HG03520 (cell line): ENCODE results near the gene PSMG4.
"Not testable (repeated sequence)": the region's sequence is repeated elsewhere in the genome, so short reads cannot be mapped to it uniquely, and the experiment has no call there.

Source experiments
- ATAC-seq: cut with Tn5 transposase; IDR thresholded peaks from one replicate; pipeline ENCODE4 v1.9.1; 2021; ENCODE audit warnings: mild to moderate bottlenecking, moderate library complexity; ENCODE audit not compliant: unreplicated experiment

PSMG4 gene

DNA sequence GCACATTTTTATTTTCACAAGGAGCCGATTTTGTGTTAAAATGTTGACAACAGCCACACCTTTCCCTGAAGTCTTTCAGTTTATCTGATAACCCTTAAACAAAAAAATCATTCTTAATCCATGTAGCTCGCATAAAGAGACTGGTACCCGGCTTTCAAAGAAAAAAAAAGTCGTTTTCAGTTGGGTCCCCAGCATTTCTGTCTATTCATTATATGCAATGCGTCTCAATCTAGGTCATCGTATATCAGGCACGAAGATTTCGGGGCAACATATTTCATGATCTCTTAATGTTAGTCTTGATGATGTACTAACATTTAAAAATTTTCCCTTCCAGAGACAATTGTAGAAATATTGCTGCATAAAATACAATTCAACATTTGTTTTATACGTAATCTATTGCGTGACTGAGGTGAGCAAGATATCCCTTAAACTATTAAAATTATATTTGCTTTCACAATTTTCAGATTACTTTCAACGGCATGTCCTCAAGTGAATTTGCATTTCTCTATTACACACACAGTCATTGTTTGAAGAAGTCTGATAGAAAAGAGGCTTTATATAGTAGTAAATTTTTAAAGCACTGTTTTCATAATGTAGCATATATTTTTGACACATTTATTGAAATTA is 28.4 kb upstream of the PSMG4 start:
- ATAC-seq: no peak

DNA sequence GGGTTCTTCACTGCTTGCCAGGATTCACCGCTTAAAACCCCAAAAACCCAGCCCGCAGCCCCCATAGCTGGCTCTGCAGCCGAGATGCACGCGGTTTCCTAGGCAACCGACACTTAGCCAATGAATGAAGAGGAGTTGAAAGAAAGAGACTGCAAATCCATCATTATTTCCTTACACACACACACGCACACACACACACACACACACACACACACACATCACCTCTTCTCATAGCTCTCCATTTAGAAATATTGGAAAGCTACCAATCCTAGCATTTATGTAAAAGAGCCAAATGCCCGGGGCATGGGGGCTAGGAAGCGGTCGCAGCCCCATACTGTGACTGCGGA is 27.9 kb upstream of the PSMG4 start:
- no peak for ATAC-seq

DNA sequence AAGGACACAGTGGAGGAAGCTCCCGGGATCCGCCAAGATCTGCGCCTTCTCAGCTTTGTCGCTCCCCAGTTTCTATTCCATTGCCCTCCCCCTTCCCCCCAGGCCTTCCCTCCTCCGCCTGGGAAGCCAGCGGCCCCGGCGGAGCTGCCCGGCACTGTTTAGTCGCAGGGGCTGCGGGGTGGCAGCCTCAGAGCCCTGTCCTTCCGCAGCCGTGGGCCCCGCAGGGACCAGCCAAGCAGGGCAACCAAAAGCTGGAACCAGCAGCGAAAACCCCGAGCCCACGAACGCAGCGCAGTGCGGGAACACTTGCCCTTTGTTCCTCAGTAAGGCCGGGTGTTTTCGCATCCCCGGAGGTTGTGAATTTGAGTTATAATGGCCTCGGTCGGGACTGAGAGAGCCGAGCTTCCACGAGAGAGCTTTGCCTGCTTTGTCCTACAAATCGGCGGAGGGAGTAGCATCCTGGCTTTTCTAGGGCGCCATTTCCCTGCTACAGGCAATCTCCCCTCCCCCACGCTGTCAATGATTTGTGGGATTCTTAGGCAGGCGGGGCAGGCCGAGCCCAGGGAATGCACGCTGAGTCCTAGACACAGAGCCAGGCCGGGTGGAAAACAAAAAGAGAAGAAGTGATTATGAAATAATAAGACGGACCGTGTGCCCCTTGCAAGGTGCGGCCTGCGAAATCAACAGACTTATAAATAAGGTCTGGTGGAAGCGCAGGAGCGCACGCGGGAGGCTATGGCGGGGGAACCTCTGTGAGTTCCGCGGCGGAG is 27.3 kb upstream of the PSMG4 start:
- ATAC-seq: no peak

DNA sequence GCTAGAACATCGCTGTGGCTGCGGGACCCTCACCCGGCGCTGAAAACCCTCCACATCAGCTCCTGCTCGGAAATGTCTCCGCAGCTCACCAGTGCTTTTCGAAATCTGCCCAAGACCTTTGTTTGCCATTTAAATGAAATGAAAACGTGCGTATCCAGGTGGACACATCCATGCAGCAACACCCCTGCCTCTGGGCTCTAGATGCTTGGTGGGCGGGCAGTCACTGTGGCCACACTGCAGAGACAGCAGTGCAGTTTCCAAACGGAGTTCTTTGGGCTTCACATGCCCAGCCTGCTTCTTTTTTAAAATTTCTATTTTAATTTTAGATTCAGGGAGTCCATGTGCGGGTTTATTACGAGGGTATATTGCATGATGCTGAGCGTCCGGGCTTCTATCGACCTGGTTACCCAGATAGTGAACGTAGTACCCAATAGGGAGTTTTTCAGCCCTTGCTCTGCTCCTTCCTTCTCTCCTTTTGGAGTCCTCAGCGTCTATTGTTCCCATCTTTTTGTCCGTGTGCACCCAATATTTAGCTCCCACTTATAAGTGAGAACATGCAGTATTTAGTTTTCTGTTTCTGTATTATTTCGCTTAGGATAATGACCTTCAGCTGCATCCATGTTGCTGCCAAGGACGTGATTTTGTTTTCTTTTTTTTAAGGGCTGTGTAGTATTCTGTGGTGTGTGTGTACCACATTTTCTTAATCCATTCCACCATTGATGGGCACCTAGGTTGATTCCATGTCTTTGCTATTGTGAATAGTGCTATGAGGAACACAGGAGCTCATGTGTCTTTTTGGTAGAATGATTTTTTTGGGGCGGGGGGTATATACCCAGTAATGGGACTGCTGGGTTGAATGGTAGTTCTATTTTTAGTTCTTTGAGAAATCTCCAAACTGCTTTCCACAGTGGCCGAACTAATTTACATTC is 26.5 kb upstream of the PSMG4 start:
- no peak for ATAC-seq

DNA sequence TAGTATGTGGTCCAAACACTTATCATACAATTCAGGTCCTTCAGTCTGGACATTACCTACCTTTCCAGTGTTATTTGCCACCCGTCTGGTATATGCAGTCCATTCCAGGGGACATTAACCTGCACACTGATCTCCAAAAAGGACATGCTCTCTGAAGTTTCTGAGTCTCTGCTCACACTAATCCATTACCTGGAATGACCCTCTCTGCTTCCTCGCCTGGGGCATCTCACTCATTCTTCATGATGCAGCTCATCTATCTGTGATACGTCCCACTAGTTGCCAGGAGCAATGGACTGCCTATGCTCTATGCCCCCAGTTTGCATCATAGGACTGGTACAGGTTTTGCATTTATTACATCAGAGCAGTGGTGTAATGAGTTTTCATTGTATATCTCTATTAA is 25.4 kb upstream of the PSMG4 start:
- ATAC-seq: no peak

DNA sequence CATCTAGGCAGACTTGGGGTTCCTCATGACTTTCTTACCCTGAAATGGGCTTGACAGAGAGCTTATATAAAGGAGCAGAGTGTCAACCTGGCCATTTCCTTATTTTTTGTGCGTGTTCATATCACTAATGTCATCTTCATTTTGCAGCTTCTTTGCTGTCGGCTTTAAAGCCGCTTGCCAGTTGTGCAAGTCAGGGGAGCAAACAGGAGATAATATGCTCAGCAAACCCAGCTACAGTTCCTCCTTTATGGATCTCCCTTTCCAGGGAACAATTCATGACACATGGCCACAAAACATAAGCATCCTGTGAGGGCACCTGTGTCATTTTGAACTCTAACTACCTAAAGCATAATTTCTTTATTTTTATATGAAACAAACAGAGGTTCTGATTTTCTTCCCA is 24.8 kb upstream of the PSMG4 start:
- ATAC-seq: no peak

DNA sequence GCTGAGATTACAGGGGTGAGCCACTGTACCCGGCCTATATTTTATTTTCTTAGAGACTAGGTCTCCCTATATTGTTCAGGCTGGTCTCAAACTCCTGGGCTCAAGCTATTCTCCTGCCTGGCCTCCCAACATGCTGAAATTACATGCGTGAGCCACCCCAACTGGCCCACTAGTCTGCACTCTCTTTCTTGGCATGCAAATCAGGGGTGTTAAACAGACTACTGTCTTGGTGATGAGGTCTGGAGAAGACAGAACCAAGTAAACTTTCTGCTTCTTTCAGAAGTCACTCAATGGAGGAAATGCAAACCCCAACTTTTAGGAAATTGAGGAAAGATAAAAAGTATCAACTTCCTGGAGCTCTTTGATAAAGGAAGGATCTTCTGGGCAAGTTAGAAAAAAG is 23.3 kb upstream of the PSMG4 start:
- ATAC-seq: no peak

DNA sequence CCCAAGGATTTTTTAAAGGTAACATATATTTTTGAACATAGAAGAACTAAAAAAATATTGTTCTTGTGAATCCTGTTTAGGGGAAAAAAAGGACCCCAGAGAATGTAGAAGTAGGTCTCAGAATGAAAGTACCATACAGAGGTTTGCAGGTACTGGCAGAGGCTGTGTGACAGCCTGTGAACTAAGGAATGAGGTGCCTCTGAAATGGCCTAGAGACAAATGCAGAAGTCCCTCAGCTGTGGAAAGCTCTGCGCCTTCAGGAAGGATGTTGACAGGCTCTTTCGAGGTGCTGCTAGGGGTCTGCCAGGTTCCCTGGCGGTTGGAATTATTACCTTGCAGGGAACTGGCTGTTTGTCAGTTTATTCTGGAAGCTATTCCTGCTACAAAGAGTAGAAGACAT is 22.7 kb upstream of the PSMG4 start:
- ATAC-seq: no peak

DNA sequence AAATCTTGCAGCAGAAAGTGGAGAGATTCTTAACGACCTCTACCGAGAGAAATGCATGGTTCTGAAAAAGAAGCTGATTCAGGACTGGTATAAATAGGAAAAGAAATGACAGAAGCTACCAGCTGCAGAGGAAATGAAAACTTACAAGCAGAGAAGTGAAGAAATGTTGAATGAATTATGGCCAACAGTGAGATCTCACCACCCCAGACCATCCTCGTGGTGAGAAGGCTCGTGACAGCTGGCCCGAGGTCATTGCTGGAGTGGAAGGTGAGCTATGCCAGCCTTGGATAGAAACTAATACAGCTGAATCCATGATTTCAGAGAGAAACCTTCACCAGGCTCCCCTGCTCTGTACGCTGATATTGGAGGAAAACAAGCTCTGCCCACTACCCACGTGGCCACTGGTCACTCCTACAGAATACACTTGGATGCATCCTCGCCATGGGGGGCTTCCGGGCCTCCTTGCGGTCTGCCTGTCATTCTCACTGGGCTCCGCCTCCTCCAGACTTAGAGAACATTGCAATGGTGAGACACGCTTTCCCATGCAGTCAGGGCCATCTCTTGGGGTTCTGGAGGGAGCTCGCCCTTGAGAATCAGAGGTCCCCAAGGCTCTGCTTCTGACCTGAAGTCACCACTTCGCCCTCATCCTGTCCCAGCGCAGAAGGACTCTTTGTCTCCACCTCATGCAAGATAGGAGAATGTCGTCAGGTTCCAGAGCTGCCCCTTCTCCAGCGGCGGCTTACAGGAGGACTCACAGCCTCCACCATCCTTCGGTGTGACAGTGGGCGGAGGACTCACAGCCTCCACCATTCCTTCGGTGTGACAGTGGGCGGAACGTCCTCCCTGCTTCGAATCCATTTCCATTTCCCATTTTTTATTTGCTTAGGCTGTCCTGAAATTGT is 20.7 kb upstream of the PSMG4 start:
- ATAC-seq: no peak

DNA sequence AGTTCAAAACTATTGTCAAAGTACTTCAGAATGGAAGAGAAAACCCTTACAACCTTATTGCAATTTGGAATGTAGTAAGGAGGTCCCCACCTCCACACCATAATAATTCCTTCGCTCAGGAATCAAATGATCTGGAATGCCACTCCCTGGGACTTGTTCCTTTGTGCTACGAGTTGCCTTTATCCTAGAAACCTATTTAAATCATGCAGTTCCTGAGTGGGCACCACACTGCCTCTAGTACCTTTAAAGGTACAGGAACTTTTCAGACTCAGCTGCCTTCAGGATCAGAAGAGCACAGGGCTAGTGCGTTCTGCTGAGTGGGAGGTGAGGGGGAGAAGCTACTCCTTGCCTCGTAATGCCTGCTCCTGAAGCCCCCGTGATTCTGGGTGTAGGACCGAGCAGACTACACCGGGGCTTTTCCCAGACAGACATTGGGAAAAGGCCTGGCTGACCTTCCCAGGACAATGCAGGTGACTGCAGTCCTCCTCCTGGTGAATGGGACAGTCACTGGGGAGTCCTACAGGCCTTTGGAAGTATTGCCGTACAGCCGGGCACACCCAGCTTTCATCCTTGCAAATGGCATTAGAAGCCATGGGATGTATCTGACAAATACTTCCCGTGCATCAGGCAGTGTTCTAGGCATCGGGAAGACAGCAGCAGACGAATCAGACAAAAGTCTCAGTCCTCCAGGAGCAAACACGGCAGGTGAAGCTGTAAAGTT is 19.5 kb upstream of the PSMG4 start:
- ATAC-seq: no peak

DNA sequence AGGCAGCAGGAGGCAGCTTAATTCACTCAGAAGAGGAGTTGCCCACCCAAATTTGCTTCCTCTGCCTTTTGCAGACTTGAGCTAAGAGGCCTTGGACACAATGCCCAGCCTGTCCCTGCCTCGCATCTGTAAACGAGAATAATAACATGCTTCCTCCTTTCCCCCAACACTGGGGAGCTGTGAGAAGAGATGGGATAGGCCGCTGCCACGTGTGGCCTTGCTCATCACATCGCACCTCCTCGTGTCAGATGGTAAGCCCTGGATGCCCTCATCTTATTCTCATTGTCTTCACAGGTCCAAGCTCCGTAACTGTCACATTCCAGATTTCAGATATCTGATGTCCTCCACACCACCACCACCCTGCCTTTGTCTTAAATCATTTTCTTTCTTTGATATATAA is 18.2 kb upstream of the PSMG4 start:
- ATAC-seq: no peak

DNA sequence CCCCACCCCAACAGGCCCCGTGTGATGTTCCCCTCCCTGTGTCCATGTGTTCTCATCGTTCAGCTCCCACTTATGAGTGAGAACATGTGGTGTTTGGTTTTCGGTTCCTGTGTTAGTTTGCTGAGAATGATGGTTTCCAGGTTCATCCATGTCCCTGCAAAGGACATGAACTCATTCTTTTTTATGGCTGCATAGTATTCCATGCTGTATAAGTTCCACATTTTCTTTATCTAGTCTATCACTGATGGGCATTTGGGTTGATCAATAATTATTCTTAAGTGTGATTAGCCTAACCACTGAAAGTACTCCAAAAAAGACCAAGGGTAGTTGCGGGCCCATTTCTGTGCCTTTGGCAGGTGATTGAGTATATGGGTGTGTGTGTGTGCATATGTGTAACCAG is 17.0 kb upstream of the PSMG4 start:
- ATAC-seq: not testable (repeated sequence)

DNA sequence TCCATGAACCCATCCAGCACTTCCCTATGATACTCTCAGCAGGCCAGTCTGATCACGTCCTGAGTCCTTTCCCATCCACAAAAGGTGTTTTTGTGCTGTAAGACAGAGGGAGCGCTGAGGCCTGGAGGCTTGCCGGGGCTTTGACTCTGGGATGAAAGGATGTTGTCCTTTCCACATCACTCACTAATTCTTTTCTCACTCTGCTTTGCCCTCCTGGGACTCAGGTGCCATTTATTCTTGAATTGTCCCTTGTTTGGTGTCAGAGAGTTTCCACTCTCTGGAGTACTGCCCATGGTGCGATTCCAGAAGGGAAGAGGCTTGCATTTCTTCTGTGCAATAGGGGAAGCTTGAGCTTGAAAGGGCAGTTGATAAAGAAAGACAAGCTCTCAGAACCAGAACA is 16.0 kb upstream of the PSMG4 start:
- no peak for ATAC-seq

DNA sequence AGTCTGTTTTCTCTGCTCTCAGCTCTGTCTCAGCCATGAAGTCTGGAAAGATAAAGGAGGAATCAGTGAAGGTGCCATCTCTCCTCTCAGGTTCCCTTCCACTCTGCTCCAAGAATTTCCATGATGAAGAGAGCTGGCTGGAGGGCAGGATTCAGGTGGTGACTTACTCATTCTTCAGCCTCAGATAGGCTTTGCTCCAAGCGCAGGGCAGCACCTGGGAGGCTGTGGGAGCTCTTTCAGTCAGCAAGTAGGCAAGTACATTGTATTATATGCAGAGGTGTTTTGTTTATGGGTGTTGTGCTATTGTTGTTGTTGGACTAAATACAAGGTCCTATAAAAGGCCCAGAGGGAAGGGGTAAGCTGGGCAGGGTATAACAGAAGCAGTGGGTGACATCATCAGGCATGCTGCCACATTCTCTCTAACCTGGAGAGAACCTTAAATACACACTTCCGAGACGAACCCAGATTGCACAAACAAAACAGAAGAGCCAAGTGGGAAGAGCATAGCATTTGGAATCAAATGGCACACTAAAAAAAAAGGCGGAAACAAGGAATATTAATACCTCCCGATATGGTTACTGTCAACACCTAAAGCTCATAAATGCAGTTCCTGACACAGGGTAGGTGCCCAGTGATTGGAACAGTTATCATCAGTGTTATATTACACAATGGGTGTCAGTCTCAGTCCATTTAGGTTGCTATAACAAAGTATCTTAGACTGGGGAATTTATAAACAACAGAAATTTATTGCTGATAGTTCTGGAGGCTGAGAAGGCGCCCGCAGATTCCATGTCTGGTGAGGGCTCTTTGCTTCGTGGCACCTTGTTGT is 14.5 kb upstream of the PSMG4 start:
- no peak for ATAC-seq

DNA sequence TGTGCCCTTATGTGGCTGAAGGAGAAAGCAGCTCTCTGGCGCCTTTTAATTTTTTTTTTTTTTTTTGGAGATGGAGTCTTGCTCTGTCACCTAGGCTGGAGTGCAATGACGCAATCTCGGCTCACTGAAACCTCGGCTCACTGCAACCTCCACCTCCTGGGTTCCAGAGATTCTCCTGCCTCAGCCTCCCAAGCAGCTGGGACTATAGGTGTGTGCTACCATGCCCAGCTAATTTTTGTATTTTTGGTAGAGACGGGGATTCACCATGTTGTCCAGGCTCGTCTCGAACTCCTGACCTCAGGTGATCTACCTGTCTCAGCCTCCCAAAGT is 13.9 kb upstream of the PSMG4 start:
- ATAC-seq: not testable (repeated sequence)

DNA sequence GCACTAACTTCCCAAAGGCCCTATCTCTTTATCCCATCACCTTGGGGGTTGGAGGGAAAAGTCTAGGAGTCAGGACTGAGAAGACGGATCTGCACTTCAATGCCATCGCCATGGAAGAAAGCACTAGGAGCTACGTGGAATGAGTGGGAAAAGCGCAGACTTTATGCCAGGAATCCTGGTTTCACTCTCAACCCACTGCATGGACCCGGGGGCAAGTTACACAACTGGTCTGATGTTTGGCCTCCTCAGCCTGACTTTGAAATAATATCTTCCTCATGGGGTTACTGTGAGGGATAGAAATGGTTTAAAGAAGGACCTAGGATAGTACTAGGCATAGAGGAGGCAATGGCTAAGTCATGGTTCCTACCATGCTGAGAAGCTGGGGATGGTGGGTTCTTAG is 13.5 kb upstream of the PSMG4 start:
- ATAC-seq: no peak

DNA sequence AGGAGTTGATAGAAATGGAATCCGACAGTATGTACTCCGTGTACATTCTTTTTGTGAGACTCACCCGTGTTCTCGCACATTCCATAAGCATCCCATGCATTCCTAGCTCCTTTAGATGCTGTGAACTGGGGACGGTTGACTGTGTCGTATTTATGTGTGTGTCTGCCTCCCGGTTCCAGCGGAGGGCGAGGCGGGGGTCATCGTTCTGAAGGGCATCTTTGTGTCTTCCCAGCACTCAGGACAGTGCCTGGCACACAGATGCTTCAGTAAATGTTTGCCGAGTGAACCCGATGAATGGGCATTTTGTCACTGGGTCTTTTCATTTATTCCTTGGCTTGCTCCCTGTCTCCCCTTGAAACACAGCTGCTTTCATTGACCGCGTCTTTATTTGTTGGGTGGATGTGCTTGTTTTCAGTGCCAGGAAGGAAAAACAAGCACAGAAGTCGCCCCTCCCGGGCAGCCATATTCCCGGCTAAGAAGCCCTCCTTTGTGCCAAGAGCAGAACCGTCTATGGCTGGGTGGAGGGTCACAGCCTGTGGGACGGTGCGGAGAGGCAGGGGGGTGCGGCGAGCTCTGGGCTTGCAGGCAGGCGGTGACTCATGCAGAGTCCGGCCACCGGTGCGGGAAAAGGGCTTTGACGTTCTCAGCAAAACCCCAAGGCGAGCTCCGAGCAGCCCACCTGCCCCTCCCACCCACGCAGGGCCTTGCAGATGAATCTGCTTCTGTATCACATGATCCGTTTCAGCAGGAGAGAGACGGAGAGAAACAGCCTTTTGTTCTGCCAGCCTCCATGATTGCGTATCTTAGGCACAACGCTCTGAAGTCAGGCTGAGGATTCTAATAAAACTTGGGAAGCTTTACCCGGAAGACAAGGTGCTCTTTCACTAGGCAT is 11.2 kb upstream of the PSMG4 start:
- ATAC-seq: no peak

DNA sequence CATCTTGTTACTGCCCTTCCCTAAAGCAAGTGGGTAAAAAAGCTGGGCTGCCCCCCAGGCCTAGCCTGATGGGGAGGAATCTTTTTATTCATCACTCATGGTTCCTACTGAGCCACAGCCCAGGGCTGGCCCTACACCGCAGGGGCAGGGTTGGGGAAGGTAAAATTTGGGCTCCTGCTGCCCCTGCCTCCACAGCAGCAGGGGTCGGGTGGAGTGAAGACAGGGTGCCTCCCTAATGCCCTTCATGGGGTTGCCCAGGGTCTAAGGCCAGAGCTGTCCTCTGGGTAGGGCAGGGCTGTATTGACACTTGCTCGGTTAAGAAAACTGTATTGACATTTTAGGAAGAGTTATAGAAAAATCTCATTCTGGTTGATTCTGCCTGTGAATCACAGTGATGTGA is 8.9 kb upstream of the PSMG4 start:
- ATAC-seq: no peak
